Activated effector memory CD4-positive, alpha-beta T cell treated with Interleukin-2 at 50 U/mL for 16 hours (primary cell): ENCODE results near the gene MFAP3L.
"Not testable (repeated sequence)": the region's sequence is repeated elsewhere in the genome, so short reads cannot be mapped to it uniquely, and the experiment has no call there.

Experiments
- DNase-seq: peaks from one replicate; pipeline ENCODE4 v3.0.0-alpha.2; 2020

MFAP3L gene

DNA sequence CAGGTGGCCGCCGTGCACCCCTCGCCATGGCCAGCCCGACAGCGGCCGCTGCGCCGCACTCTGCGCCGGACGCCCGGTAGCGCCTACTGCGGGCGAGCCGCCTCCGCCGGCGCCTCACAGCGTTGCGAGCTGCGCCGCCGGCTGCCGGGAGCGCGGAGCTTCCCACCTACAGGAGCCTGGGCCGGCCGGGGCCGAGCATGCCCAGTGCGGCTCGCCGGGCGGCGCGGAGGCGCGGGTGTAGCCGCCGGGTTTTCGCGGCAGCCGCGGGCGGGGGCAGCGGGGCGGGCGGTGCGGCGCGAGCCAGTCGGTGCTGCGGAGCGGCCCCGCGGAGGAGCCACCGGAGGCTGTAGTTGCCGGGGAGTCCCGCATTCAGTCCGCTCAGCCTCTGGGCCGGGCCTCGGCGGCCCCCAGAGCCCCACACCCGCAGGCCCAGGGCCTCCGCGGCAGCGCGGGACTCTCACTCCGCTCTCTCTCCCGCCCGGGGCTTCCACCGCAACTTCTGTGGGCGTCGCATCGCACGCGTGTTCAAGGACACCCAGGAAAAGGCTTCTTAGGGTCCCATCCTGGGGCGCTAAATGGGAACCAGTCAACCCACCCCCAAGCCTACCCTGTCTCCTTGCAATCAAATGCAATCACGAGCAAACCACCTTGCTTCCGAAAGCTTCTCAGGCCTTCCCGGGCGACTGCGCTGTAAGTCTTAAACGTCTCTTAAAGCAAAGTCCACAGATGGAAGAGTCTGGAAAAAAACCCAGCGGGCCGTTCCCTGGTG, at the start of gene MFAP3L:
Gene MFAP3L (minus strand): TSS at position 143 of the 769 bp plus-strand sequence. CDS start 20,518 bp downstream, outside the sequence.
- peak; percentile 80 for DNase-seq

DNA sequence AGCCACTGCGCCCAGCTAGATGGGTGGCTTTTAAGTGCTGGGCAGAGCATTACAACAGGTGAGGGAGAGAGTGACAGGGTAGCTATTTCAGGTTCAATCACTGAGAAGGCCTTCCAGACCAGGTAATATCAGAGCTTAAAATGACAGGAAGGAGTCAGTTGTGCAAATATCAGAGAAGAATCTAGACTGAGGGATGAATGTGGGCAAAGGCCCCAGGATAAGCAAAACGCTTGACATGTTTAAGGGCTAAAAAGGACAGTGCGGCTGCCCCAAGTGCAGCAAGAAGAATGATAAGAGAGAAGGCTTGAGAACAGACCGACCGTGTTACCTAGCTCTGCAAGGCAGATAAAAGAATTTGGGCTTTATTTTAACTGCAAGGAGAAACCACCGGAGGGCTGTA, 45.0 kb upstream of the MFAP3L start:
- no peak for DNase-seq

DNA sequence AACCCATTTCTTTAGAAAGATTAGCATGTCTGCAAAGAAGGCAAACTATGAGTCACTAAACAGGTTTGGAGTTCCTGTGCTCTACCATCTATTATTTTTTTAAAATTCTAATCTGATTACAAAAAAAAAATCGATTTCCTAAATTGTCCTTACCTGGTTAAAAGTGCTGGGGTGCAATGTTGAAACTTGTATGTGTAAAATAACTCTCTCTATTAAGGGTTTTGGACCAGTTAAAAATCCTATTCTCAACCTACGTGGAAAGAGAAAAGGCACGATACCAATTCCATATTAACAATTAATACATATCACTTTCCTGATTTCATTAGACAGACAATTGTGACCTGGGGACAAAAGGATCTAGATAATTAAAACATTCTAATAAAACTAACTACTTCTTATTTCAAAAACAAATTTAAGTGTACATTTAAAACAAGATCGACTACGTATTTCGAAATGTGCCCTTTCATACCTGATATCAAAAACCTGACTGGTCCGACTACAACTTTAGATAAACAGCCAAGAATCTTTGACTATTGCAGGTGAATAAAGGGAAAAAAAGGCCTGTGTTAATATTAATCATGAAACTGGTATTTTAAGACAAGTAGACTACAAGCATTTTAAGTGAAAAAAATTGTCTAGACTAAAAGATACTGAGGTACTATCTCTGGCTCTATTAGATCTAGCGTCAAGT, 42.4 kb upstream of the MFAP3L start:
- DNase-seq = no peak

DNA sequence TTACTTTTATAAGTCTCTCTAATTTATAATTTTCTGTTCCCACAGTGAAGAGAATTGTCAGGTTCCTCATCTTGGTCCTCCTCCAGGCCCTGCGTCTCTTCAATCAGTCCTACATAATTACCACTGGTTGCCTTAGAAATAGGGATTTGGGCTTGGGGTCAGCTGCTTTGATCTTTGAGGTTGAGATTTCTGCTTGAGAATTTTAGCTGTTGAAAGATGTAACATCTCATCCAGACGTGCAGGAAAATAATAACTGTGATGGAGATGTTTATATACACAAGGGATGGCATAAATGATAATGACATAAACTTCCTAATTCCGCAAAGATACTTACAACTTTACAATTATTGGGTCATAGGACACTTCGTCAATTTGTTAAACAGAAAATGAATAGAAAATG, 33.2 kb upstream of the MFAP3L start:
- no peak for DNase-seq

DNA sequence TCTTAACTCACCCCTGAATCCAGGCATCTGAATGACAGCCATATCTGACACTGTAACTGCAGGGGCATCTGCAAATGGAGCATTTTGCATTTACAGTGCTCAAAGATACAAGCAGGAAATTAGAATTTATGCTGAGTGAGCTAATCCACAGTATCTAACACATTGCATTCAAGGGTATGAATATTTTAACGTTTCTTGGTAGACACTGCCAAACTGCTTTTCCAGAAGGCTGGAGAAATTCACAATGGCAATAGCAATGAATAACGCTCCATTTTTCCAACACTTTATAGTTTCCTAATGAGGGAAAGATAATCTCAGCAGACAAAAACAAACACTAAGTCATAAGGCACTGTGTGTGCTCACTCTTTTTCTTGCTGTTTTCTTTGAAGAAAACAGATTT, 32.6 kb upstream of the MFAP3L start:
- no peak for DNase-seq

DNA sequence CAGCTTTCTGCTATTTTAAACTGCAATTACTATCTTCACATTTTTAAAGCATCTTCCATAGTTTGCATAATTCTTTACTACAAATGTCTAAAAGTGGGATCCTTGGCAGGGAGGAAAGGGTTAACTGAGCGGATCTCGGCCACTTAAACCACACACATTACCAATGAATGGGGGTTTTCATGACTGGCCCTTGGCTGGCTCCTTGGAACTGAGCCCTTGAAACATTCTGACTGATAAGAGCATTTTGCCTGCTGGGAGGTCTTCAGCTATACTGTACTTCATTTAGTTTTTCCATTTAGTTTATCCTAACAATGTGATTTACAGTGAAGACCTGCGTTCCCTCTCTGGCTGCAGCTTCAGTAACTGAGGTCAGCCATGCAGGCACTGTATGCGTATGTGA, 31.7 kb upstream of the MFAP3L start:
- DNase-seq = no peak

DNA sequence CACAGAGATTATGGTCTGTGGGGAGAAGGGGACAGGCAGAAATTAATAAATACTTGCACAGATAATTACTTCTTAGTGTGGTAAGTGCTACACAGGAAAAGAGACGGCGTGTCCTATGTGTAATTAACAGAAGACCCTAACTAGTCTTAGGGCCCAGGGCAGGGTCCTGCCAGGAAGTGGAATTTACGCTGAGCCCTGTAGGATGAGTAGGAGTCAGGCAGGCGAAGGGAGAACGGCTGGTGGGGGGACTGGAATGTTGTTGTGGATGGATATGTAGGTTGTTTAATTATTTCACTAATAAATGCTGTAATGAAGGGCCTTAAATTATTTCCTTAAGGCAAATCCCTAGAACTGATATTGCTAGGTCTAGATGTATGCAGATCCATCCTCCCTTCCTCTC, 26.7 kb upstream of the MFAP3L start:
- no peak for DNase-seq

DNA sequence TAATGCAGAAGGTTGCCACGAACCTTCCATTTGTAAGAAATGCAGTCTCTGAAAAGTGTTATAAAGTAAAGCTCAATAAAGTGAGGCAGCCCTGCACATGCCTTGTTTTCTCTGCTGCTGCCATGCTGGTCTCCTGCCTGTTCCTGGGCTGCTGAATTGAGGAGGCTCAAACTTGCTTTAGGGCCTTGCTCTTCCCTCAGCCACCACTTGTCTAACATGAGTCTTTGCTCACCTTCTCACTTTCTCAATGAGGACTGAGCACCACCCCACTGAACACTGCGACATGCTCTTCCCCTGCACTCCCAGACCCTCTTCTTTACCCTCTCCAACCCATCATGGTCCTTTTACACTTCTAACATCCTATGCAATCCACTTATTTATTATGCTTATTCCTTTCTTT, 25.2 kb upstream of the MFAP3L start:
- DNase-seq = no peak

DNA sequence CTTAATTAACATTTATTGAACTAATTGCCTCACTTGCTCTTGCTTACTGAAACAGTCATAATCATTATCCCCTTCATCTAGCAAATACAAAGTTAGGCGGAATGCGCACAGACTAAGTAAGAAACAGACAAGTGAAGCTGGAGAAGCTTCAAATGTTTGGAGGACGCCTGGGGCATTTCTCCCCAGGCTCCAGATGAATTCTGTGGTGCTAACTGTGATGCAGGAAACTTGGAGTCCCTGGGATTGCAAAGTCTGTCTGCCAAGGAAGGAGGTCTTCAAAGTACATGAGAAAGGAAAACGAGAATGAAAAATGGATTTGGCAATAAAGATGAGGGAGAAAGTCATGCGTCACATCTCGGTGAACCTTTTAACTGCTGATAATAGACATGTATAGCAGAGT, 23.6 kb upstream of the MFAP3L start:
- no peak for DNase-seq

DNA sequence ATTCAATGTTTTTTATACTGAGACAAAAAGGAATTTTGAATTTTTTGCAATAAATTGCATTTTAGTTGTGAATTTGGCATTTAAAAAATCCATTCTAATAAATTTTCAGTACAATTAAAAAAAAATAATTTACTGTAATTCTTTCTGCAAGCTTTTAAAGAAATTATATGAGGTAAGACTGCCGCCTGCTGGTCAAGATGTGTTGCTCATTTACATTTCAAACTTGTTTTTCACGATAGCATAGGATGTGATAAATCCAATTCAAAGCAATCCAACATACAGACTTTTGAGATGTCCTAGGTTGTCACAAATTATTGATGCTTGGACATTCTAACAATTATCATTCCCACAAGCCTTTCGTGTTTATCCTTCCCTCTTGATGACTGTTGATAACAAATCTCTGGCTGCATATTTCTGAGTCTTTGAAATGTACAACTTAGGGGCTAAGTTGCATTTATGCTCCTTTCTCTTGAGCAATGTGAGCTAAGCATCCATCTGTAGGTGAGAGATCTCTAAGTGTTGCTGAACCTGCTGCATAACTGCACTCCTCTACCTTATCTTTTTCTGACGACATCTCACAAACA, 21.7 kb upstream of the MFAP3L start:
- no peak for DNase-seq

DNA sequence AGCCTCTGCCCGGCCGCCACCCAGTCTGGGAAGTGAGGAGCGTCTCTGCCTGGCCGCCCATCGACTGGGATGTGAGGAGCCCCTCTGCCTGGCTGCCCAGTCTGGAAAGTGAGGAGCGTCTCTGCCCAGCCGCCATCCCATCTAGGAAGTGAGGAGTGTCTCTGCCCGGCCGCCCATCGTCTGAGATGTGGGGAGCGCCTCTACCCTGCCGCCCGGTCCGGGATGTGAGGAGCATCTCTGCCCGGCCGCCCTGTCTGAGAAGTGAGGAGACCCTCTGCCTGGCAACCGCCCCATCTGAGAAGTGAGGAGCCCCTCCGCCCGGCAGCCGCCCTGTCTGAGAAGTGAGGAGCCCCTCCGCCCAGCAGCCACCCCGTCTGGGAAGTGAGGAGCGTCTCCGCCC, 20.0 kb upstream of the MFAP3L start:
- not testable (repeated sequence) for DNase-seq

DNA sequence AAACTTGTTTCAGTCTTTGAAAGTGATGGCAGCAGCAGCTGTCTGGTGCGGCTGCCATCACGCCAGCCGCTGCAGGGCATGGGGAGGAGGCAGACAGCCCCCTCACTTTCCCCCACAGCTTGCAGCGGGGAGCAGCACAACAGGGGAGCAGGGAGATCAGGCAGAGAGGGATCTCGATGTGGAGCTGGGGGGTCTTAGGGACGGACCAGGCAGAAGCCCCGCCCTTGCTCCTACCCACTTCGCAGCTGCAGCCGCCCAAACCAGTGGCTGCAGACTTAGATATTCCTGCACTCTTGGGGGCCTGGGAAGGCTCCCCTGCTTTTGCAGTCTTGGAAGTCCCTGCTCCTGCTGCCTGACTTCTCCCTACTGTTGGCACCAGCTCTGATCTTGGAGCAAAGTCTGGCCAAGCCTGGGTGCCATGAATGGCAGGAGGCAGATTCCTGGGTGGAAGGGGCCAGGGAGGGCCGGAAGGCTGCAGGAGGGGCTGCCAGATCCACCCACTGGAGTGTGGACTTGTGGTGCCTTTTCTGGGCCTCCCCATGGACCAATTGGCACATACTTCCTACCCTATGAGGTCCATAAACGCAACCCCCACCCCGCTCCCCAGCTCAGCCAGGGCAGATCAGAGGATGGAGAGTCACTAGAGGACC, 14.0 kb upstream of the MFAP3L start:
- no peak for DNase-seq

DNA sequence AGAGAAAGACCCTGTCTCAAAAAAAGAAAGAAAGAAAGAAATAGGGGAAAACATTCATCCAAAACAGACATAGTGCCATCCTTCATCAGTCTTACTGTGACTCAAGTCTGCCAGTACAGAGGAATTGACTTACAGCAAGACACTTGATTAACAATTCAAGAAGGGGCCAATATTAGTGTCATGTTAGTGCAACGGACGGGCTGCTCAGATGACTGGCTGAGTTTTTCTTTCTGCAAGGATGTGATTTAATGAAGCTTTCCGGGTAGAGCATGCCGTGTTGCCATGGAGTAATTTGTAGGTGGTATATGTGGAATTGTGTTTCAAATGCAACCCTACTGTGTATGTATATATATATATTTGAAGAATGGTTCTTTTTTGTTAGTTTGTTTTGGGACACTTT, 12.6 kb upstream of the MFAP3L start:
- DNase-seq = no peak

DNA sequence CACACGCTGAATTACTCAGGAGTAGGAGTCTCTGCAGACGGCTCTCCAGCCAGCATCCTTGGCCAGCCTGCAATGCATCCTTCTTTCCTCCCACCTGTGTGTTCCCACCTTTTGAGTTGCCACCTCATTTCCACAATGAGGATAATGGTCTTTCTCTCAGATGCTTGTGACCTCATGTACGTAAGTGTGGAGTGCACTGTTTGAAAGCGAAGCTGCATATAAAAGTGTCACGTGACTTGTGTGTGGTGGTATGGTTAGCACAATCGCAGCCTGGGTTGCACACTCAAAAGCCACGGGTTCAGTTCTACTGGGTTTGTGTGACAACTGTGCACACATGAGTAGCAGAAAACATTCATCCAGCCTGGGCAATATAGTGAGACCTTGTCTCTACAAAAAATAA, 12.0 kb upstream of the MFAP3L start:
- DNase-seq = no peak

DNA sequence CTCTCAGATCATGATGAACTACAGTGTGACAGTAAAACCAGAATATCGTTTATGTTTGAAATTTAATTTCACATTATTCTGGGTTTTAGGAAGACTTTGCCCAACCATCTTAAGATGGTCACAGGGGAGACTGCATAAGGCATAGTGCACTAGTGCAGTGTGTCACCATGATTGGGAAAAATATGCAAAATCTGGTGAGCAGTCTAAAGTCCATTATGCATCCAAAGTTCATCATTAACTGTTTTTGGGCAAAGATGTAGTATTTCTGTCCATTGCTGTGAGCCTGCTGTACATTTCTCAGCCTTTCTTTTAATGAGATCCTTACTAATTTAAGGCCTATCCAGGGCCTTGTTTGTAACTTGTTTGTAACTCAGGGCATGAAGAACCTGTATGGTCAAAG, 11.3 kb upstream of the MFAP3L start:
- DNase-seq = no peak

DNA sequence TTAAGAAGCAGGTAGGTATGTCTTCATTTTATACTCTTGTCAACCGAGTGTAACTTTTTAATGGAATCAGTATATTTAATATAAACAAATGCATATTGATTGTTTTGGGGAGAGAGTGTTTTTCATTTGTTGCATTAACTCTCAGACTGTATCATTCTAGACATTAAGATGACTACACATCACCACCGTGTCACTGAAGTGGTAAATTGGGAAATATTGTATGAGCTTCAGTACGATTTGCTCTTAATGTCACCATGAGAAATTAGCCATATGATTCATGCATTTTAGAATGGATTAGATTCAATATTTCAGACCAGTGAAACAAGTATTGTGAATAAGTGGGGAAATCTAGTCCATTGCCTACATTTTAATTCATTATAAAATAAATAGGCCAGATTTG, 9.7 kb upstream of the MFAP3L start:
- DNase-seq = no peak

DNA sequence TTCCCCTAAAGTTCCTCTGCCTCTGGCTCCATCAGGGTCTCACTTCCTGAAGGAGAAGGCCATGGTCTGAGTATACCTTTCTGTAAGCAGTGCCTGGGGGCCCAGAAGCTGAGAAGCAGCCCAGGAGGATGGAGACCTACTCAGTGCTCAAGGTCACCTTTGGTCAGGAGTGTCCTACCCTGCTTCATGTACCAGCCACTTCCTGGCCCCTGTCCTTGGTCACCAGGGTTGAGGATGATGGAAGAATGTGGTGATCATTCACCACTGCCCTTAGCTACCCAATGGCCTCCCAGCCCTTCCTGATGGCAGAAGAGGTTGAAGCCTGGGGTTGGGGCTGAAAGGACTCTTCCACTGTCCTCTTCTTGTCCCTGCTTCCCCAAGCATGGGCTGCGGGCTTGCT, 9.0 kb upstream of the MFAP3L start:
- no peak for DNase-seq

DNA sequence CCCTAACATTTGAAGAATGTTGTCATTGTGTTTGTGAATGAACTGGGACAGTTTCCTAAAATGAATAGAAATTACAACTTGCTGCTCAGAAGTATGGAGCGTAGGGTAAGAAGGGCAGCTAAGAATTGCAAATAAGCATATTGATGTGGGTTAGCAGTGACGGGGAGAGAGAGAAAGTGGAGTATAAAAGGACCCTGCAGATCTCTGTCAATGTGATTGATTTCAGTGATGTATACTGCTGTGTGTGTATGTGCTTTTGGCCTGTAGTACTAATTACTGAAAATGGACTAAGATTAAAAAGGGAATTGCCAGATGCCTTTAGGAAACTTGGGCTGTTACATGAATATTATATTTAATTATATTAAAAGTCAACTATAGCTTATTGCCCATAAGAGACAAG, 7.8 kb upstream of the MFAP3L start:
- DNase-seq = no peak

DNA sequence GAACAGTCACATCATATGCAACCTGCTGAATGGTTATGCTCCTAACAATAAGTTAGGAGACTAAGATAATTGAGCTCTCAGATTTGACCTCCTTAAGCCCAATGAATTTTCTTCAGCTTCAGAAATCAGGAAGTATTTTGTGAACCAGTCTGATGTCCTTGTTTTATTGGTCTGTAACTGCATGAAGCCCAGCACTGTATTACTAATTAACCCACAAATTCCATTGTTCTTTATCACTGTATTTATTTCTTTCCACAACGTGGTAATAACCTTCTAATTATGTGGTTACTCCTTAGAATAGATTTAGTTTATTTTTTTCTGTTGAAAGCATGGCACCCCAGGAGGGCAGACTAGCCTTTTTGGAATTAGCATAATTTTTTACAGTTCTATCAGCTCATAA, 3.9 kb upstream of the MFAP3L start:
- DNase-seq = no peak

DNA sequence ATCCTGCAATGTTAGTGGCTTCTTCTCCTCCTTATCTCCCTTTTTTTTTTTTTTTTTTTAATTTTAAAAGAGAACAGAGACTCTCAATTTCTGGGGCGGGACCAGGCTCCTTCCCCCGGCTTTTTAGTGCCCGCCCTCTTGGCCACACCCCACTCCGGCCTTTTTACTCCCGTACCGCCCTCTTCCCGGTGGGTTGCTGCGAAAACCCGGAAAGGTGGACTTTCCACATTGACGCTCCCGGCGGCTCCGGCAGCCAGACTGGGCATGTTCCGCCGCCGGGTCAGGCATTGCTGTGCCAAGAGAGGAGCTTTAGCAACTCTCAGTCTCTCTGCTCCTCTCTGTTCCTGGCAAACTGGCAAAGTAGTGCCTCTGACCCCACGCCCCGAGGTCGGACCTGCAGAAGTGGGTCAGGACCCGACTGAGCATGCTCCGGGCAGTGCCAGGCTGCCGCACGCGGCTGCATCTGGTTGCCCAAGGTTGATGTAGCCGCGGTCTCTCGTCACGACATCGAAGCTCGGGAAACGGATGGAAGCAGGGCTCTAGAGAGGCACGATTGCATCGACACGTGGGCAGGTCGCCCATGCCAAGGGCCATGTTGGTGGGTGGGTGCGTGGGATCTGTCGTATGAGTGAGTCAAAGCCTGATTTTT, 1.1 kb upstream of the MFAP3L start:
- DNase-seq = peak; percentile 85

DNA sequence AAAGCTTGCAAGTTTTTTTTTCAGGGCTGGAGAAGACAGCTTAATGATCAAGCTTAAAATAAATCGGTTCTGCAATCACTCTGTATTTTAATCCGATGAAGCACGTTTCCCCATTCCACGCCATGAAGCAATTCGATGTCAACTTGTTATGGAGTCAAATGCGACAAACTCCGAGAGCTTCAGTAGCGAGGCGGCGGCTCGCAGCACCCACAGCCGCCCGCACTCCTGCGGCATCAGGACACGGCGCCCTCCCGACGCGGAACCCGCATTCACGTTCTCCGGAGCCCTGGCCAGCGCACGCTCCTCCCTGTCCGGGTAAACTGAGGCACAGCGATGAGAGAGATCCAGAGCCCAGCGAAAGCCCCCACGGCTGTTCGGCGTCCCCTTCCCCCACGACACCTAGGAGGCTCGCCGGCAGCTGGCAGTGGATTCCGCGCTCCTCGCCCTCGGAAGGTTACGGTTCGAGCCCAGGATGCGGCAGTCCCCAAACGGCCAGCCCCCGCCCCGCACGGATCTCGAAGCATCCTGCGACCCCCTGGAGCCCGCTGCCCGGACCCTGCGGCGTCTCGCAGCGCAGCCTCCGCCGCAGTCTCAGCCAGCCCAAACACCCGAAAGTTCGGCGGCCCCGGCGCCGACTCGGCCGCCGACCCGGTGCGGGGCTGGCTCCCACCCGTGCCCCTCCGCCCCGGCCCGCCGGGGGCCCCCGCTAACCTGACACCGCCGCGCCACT, 507 bp downstream of the MFAP3L start:
- no peak for DNase-seq

DNA sequence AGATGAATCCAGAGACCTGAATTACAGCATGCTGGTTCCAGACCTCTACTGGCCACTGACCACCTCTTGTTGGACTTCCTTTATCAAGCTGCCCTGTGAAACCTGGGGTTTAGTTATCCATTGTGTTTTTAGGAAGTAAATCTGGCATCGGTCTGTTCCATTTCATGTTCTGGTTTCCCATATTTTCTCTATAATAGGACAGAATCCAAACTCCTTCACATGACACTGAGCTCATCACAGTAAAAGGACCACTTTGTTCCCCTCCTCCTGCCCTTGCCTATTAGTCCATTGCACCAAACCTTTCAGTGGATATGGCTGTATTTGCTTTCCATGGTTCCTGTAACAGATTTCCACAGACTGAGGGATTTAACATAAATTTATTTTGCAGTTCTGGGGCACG, 4.0 kb downstream of the MFAP3L start:
- no peak for DNase-seq

DNA sequence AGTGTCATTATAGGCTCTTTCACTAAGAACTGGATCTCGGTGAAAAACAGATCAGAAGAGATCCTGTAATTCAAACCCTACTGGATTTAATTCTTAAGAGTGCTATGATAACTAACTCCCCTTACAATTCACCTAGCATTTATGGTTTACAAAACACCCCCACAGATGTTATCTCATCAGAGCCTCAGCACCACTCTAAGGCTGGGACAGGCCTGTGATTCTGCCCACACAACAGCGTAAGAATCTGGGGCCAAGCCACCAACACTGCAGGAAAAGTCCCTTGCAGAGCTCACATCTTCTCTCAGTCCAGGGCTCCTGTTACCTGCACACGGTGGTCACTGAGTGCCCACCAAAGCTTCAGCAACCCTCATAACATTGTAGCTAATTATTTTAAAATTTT, 8.9 kb downstream of the MFAP3L start:
- DNase-seq = no peak
